Measurements from ENCODE around the gene FXYD2. TPM values are rescaled to one million over a fixed set of nuclear protein-coding genes. Genes with fewer than 3 reads are reported as not detected.

The FXYD2 gene
- total and polyA plus RNA-seq, 2 of the 13 experiments (the other 11 are each of a cell fraction or from before 2014, with no cell fraction given), result 45.9 to 106 TPM

- H3K4me1 ChIP-seq (ENCODE audit: insufficient read depth, low read length), result no peaks in the 10 kb centered on the region
- 39% methylated on average over 1 of the region's 1 CpG for WGBS (ENCODE audit: low lambda C conversion rate)
- H3K27ac ChIP-seq (ENCODE audit: extremely low read length, insufficient read depth, low read length), result no peak overlapping the region
- intact Hi-C loops (cut with micrococcal nuclease; ENCODE audit: unreplicated experiment) (no loop called here), in situ Hi-C loops (cut with HindIII; ENCODE audit: extremely low pct_ligation_motif_present, low pct_unique_long_range_greater_than_20kb) (no loop called here)
- TF ChIP-seq PHF8 (CRISPR knock-in tag; IDR thresholded peaks at IDR 0.05) (no peak), RELA (CRISPR knock-in tag; IDR thresholded peaks at IDR 0.05) (no peak), ARID5B (CRISPR knock-in tag; IDR thresholded peaks at IDR 0.05) (no peak), FOXK2 (IDR thresholded peaks at IDR 0.05) (no peak), CENPT (CRISPR knock-in tag; IDR thresholded peaks at IDR 0.05; ENCODE audit: low read depth) (no peak), ZNF558 (CRISPR knock-in tag; IDR thresholded peaks at IDR 0.05; ENCODE audit: borderline replicate concordance) (no peak), NFKBIZ (CRISPR knock-in tag; IDR thresholded peaks at IDR 0.05) (no peak), DDIT3 (CRISPR knock-in tag; IDR thresholded peaks at IDR 0.05) (no peak), ZMYM2 (CRISPR knock-in tag; IDR thresholded peaks at IDR 0.05) (no peak)
- ATAC-seq, result no peak
- no peak overlapping the region for H3K4me3 ChIP-seq (replicated peaks in 1 of 3; ENCODE audit: insufficient read depth in 1 of 3, low read depth in 2 of 3, low read length in 3 of 3)
- BruUV-seq (replicated peaks), result no TSS peak
- H3K9me3 ChIP-seq (ENCODE audit: low read length), result no peaks in the 10 kb centered on the region
- no peak overlapping the region for H2AFZ ChIP-seq (ENCODE audit: low read length)
- CTCF ChIA-PET (ENCODE audit: low intra/inter-chr PET ratio, low total read pairs), result no interaction called here
- H3K36me3 ChIP-seq (replicated peaks in 1 of 2; ENCODE audit: control insufficient read depth in 1 of 2, insufficient read depth in 2 of 2, low read length in 2 of 2), result no peaks in the 10 kb centered on the region
- POLR2A ChIA-PET, result no interaction called here
- peaks cover 4 to 47% of the 10 kb centered on the region in 2 experiments; a peak in 3 of 5 replicates for H3K27me3 ChIP-seq (ENCODE audit: control insufficient read depth in 1 of 2, insufficient read depth in 2 of 2, low read length in 2 of 2)
- DNase-seq (ENCODE audit: low spot score), result no peak
- H4K20me1 ChIP-seq (ENCODE audit: insufficient read depth, low read length), result no peaks in the 10 kb centered on the region
- FAIRE-seq, result no peak
- no peak overlapping the region for H3K4me2 ChIP-seq (ENCODE audit: low read depth, low read length)
- H3K9ac ChIP-seq (ENCODE audit: insufficient read depth, low read depth, low read length), result no peak overlapping the region
- no peaks in the 10 kb centered on the region for H3K79me2 ChIP-seq (ENCODE audit: insufficient read depth, low read length)
Observed at GRCh38 chr11:117863383-117863782, 38.8 kb upstream of the FXYD2 start.

All from HepG2 (cell line).